Breast epithelium (tissue), 4 donors: ENCODE measurements around the gene CLEC18A. TPM values are rescaled to one million over a fixed set of nuclear protein-coding genes. Genes with fewer than 3 reads are reported as not detected.

Experiments
- DNase-seq, 2 donors: peaks; one replicate each; pipeline ENCODE4 v3.0.0-alpha.2; 2019; ENCODE audit warnings: low spot score in 2 of 2
- H3K27ac ChIP-seq, 2 donors: fragments of 200-600 bp; sonication (generic) in 1 of 2; one replicate each; pipeline ENCODE4 v1.5.1; 2016 to 2019; ENCODE audit warnings: mild to moderate bottlenecking in 1 of 2
- H3K27me3 ChIP-seq, 2 donors: fragments of 200-600 bp; sonication (generic) in 1 of 2; one replicate each; pipeline versions ENCODE4 v1.5.1 to v1.6.0; 2017 to 2019; ENCODE audit warnings: control low read depth in 1 of 2, mild to moderate bottlenecking in 1 of 2
- H3K36me3 ChIP-seq: fragments of 200-600 bp; one replicate; pipeline ENCODE4 v1.5.1; 2019
- H3K4me1 ChIP-seq, 2 donors: fragments of 200-600 bp; sonication (generic); one replicate each; pipeline ENCODE4 v1.5.1; 2016 to 2019; ENCODE audit warnings: control low read depth in 1 of 2
- H3K4me3 ChIP-seq, 3 donors: fragments of 200-600 bp; sonication (generic); 1 replicate in 2 of 3; 2 replicates in 1 of 3; pipeline ENCODE4 v1.5.1; 2016 to 2019; ENCODE audit warnings: mild to moderate bottlenecking in 3 of 3, moderate library complexity in 2 of 3
- H3K9me3 ChIP-seq, 2 donors: fragments of 200-600 bp; sonication (generic) in 1 of 2; one replicate each; pipeline ENCODE4 v1.5.1; 2016 to 2019; ENCODE audit warnings: control low read depth in 1 of 2
- POLR2A ChIP-seq: fragments of 450-650 bp; IDR thresholded peaks from one replicate; pipeline ENCODE4 v1.6.1; 2016; ENCODE audit warnings: antibody characterized with exemption, mild to moderate bottlenecking, moderate library complexity
- POLR2AphosphoS5 ChIP-seq, 3 donors: sonication (generic); formaldehyde crosslinking; IDR thresholded peaks; one replicate each; pipeline ENCODE4 v1.6.1; 2017; ENCODE audit warnings: antibody characterized with exemption in 3 of 3
- intact Hi-C: fragments of 100-400 bp; cut with DNase I; formaldehyde crosslinking; loops from one replicate; pipeline ENCODE4 v1.15.1; 2023; ENCODE audit warnings: low total_unique reads
- total RNA-seq, 3 donors: library from RNA; depleted of rRNA; stranded (reverse); fragments of >200 nt; gene quantifications; one replicate each; pipeline ENCODE4 v1.1.0, GENCODE V29; 2016
- TF ChIP-seq, protein P1 (sequence below), 3 donors: fragments of 450-650 bp; IDR thresholded peaks; one replicate each; pipeline ENCODE4 v1.5.1; 2016 to 2017; ENCODE audit warnings: antibody characterized with exemption in 3 of 3, mild to moderate bottlenecking in 3 of 3, moderate library complexity in 3 of 3

The CLEC18A gene
- total RNA-seq, 3 donors from 2014 or later, result 0.80 to 1.3 (median 1.0) TPM

DNA sequence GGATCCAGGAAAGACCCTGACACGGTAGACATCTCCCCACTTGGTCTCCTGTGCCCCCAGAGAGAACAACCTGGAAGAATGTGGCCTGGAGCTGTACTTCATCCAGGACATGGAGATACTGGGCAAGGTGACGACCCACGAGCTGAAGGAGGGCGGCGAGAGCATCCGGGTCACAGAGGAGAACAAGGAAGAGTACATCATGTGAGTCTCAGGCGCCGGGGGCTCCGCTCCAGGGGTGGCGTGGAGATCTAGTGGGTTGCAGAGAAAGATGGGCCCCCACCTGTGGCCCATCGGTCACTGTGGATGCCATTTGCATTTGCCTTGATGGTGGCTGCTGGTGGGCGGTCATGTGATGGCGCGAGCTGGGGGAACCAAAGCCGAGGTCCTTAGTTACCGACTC lies 14.9 kb upstream of the CLEC18A start:
- Histone ChIP-seq H3K4me1 (no peaks in the 10 kb centered on the region), H3K36me3 (peaks cover 19% of the 10 kb centered on the region), H3K4me3 (no peak overlapping the region), H3K27ac (no peak overlapping the region), H3K9me3 (no peaks in the 10 kb centered on the region), H3K27me3 (no peaks in the 10 kb centered on the region)
- TF ChIP-seq POLR2AphosphoS5 (IDR thresholded peaks at IDR 0.05) (no peak), POLR2A (no peak)
- TF ChIP-seq, protein P1, sequence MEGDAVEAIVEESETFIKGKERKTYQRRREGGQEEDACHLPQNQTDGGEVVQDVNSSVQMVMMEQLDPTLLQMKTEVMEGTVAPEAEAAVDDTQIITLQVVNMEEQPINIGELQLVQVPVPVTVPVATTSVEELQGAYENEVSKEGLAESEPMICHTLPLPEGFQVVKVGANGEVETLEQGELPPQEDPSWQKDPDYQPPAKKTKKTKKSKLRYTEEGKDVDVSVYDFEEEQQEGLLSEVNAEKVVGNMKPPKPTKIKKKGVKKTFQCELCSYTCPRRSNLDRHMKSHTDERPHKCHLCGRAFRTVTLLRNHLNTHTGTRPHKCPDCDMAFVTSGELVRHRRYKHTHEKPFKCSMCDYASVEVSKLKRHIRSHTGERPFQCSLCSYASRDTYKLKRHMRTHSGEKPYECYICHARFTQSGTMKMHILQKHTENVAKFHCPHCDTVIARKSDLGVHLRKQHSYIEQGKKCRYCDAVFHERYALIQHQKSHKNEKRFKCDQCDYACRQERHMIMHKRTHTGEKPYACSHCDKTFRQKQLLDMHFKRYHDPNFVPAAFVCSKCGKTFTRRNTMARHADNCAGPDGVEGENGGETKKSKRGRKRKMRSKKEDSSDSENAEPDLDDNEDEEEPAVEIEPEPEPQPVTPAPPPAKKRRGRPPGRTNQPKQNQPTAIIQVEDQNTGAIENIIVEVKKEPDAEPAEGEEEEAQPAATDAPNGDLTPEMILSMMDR (IDR thresholded peaks at IDR 0.05), result no peak
- intact Hi-C loops, result loop anchor here (10.0 kb wide), 1 partner anchor 151 kb away; no protein-coding TSS in a partner anchor
- no peak for DNase-seq

DNA sequence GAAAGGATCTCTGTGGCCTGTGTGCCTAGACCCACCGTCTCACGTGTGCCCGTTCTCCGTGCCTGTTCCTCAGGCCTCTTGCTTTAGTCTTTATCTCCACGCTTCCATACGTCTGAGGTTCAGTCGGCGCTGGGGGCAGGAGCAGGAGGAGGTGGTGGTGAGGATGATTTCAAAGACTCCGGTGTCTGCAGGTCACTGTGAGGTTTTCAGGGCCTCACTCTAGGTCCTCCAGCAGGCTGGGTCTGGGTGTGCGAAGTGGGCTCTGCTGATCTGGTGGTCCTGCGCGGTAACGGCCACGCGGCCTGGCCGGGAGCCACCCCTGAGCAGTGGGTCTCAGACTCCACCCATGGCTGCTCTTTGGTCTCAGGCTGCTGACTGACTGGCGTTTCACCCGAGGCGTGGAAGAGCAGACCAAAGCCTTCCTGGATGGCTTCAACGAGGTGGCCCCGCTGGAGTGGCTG lies 14.4 kb upstream of the CLEC18A start:
- no peaks in the 10 kb centered on the region for H3K27me3 ChIP-seq
- H3K4me1 ChIP-seq, result no peaks in the 10 kb centered on the region
- peaks cover 15% of the 10 kb centered on the region for H3K36me3 ChIP-seq
- H3K27ac ChIP-seq, result no peak overlapping the region
- TF ChIP-seq POLR2AphosphoS5 (IDR thresholded peaks at IDR 0.05), result no peak
- TF ChIP-seq, protein P1 (IDR thresholded peaks at IDR 0.05), result no peak
- no peak for TF ChIP-seq POLR2A
- no peak for DNase-seq
- no peaks in the 10 kb centered on the region for H3K9me3 ChIP-seq
- intact Hi-C loops, result loop anchor here (10.0 kb wide), 1 partner anchor 152 kb away; no protein-coding TSS in a partner anchor
- no peak overlapping the region for H3K4me3 ChIP-seq

DNA sequence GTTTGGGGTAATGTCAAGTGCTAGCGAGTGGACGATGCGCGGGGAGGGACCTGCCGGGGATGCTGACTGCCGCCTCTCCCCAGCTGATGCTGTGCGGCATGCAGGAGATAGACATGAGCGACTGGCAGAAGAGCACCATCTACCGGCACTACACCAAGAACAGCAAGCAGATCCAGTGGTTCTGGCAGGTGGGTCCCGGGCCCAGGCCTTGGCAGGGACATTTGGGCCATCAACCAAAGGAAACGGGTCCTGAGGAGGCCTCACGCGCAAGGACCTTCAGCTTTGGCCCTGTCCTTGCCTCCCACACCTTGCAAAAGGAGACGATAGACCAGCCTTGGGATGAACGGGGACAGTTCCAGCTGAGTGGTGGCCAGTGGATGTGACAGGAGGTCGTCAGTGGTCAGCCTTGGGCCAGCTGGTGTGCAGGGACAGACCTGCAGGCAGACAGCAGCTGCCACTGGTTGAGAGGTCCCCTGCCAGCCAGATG lies 13.6 kb upstream of the CLEC18A start:
- Histone ChIP-seq H3K4me3 (no peak overlapping the region), H3K36me3 (peaks cover 15% of the 10 kb centered on the region), H3K27ac (no peak overlapping the region), H3K27me3 (no peaks in the 10 kb centered on the region), H3K4me1 (no peaks in the 10 kb centered on the region), H3K9me3 (no peaks in the 10 kb centered on the region)
- TF ChIP-seq, protein P1 (IDR thresholded peaks at IDR 0.05), result no peak
- no peak for DNase-seq
- intact Hi-C loops, result loop anchor here (10.0 kb wide), 1 partner anchor 153 kb away; no protein-coding TSS in a partner anchor

DNA sequence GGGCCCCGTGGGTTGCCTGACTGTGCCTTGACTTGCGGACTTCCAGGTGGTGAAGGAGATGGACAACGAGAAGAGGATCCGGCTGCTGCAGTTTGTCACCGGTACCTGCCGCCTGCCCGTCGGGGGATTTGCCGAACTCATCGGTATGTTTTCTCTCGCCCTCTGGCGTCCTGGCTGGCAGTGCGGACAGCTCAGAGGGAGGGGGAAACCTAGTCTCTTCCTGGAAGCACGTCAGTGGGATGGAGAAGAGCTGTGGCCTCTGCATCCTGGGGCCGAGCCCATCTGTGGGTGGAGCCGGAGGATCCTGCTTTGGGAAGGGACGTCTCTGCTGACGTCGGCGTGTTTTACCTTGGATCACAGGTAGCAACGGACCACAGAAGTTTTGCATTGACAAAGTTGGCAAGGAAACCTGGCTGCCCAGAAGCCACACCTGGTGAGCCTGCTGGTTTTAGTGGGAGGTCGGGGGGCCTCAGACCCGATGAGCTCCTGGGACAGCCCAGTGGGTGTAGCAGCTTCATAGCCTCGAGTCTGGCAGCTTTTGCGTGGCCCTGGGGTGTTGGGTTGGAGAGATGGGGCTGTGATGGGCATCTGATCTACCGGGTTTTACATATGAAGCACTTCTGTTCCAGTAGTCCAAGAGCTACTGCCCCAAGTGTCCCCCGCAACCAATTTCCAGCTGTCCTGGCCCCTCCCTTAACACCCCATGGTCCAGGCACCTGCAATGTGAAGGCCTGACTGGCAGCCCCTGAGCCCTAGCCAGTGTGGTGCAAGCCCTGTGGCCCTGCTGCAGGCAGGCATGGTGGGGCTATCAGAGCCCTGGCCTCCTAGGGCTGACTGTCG lies 11.9 kb upstream of the CLEC18A start:
- no peak for DNase-seq
- H3K4me1 ChIP-seq, result no peaks in the 10 kb centered on the region
- no peak overlapping the region for H3K27ac ChIP-seq
- H3K9me3 ChIP-seq, result no peaks in the 10 kb centered on the region
- no peaks in the 10 kb centered on the region for H3K27me3 ChIP-seq
- TF ChIP-seq, protein P1 (IDR thresholded peaks at IDR 0.05), result no peak
- TF ChIP-seq POLR2AphosphoS5 (IDR thresholded peaks at IDR 0.05) (no peak), POLR2A (no peak)
- peaks cover 15% of the 10 kb centered on the region for H3K36me3 ChIP-seq
- H3K4me3 ChIP-seq, result no peak overlapping the region
- intact Hi-C loops, result loop anchor here (10.0 kb wide), 1 partner anchor 154 kb away; no protein-coding TSS in a partner anchor
